Nucleus accumbens (tissue), 56 donors: Measurements from ENCODE around the gene DYNLT2.
"Not testable (repeated sequence)": the region's sequence is repeated elsewhere in the genome, so short reads cannot be mapped to it uniquely, and the experiment has no call there.

ENCODE experiments used
- DNase-seq, 56 donors: peaks; one replicate each; lab custom pipeline; 2025; lab: John Stamatoyannopoulos, UW

DYNLT2 gene

GRCh38 chr6:169702840-169703246 lies 48.5 kb downstream of the DYNLT2 start:
- no peak for DNase-seq

- peak; percentile 62 to 97 (median 90) for DNase-seq
Observed at GRCh38 chr6:169701954-169702839, 49.2 kb downstream of the DYNLT2 start, which contains the start of the genes C6orf120 and WDR27. Gene C6orf120 (plus strand): TSS chr6:169702126. CDS start chr6:169702460, 334 bp downstream. Gene WDR27 (minus strand): TSS chr6:169702029. CDS start chr6:169689005, 13,024 bp downstream.

GRCh38 chr6:169701311-169701953 lies 49.9 kb downstream of the DYNLT2 start:
- peak in 6 of 56 donors; percentile 20 to 57 (median 32) for DNase-seq

GRCh38 chr6:169700296-169700695 lies 51.1 kb downstream of the DYNLT2 start:
- DNase-seq = no peak

- DNase-seq = not testable (repeated sequence)
Observed at GRCh38 chr6:169697115-169697514, 54.3 kb downstream of the DYNLT2 start.

GRCh38 chr6:169695131-169695530 lies 56.2 kb downstream of the DYNLT2 start:
- DNase-seq = no peak

- no peak for DNase-seq
Observed at GRCh38 chr6:169692516-169692915, 58.9 kb downstream of the DYNLT2 start.

GRCh38 chr6:169691260-169691659 lies 60.1 kb downstream of the DYNLT2 start:
- no peak for DNase-seq
